GM12891 (cell line): ENCODE measurements around the gene DNAI4.

ENCODE experiments used
- POLR2A ChIP-seq: IDR thresholded peaks from 2 replicates; pipeline ENCODE4 v1.6.1; 2011; ENCODE audit warnings: low read depth, low read length, control low read depth
- TAF1 ChIP-seq: IDR thresholded peaks from 2 replicates; pipeline ENCODE4 v1.6.1; 2011; ENCODE audit warnings: low read depth, low read length, control low read depth

- TF ChIP-seq TAF1 (no peak), POLR2A (no peak)
Observed at GRCh38 chr1:66929146-66929688, 4.6 kb upstream of the DNAI4 start.
